HG03175 (cell line): Measurements from ENCODE around the gene USP15.

ENCODE experiments used
- ATAC-seq: cut with Tn5 transposase; IDR thresholded peaks from one replicate; pipeline ENCODE4 v1.9.1; 2021; ENCODE audit warnings: mild to moderate bottlenecking, moderate library complexity; ENCODE audit not compliant: unreplicated experiment

Gene USP15

DNA sequence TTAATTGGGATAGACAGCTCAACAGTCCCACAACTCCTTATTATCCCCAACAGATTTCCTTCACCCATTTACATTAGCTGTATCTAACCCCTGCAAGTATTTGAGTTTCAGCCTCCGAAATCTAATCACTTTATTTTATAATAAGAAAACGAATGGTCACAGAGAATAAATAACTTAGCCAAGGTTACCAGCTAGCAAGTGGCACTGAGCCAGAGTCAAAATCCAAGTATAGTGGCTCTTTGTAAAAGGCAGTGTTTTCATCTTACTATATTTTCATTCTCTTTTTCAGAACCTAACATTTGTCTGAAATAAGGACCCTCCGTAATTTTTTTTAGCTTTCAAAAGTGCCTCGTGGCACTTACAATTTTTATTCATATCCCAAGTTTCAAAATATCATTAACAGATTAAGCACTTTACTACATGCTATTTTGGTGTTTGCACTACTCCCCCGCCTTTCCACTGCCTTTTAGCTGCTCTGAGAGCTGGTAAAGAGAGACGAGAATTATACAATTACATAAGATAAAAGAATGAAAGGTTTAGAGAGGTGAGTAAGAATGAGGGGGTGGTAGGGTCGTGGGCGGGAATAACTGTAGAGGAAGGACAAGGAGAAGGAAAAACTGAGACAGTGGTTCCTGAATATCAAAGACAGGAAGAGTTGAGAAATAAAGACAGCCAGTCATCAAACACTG lies 3.7 kb upstream of the USP15 start:
- no peak for ATAC-seq

DNA sequence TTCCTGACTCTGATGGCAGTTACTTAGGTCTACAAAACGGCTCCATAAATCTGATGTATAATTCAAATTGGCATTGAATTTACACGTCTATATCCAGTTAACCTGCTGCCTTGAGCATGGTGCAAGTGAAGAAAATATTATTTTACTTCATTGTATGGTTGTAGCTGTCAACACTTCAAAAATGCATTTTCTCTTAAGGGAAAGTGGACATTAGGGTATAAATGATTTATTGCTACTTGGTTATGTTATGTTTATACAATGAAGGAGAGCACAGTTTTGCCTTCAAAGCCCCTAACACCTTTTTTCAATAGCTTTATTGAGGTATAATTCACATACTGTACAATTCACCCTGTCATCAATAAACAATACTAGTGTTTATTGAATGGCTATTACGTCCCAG lies 2.0 kb upstream of the USP15 start:
- no peak for ATAC-seq

DNA sequence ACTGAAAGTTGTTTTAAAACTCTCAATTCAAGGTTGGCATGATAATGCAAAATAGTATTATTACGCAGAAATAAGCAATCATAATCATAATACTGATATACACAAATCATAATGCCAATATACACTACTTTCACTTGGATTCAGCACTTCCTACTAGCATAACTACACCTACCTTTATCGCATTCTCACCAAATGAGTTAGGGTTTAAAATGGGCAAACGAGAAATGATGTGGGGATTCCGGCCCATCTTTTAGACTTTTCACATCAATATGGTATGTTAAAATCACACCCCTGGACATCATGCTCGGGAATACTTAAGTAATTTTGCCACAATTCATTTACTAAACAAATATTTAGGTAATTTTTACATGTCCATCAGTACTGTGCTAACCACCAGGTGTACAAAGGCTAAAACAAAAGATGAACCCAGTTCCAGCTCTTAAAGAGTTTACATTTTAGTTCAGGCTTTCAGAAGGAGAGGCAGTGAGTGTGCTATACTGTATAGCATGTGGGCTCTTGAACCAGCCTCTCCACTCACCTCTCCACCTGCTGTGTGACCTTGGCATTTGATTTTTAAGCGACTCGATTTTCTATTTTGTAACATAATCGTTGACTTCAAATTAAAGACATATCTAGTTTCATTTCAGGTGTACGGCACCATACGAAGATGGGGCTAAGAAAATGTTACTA lies 1.1 kb upstream of the USP15 start:
- ATAC-seq = no peak

DNA sequence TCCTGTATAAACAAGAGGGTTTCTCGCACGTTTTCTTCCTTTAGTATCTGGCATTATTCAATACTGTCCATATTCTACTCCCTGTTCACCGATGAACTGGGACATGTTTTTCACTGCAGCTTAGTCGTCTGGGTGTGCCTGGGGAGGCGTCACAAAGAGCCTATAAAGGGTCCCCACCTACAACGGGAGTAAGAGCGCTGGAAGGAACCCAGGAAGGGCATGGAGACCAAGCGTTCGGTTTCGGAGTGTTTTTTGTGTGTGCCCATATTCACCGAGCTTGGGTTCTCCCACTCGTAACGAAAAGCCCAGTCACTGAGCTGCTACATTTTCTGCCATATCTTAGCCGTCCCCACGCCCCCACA lies 592 bp upstream of the USP15 start:
- peak; percentile 7 for ATAC-seq

DNA sequence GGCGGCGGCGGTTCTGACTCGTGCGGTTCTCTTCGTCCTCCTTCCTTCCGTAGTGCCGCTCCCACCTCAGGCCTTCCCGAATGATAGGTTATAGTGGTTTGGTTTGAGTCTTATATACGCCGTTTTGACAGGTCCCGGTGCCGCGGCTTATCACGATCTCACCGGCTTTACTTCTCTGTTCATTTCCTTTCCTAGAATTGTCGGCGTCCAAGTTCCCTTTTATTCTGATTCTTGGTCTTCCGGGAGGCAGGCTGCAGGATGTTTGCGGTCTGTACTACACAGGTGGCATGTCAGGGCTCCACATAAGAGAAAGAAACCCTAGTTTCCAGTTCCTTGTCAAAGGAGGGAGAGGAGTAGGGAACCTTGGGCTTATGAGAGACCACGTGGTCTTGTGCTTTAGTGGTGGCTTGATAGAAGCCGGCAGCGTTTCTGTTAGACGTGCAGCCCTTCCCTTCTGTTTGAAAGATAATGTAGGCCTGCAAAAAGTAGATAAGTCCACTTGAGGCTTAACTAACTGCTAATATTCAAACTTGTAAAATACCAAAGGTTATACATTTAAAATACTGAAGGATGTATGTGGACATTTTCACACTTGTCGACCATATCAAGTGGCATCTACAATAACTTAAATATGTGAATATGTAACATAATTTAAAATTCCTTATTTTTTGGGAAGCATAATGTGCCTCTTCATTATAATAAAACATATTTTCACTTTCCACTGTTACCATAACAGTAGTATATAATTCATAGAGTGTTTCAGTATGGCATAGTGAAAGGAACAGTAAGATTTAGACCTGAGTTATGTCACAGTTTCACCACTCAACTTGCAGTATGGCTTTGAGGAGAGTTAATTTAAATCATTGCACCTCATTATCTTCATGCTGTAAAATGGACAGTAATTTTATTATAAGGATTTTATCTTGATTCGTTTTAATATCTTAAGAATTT lies 804 bp downstream of the USP15 start:
- peak; percentile 47 for ATAC-seq

DNA sequence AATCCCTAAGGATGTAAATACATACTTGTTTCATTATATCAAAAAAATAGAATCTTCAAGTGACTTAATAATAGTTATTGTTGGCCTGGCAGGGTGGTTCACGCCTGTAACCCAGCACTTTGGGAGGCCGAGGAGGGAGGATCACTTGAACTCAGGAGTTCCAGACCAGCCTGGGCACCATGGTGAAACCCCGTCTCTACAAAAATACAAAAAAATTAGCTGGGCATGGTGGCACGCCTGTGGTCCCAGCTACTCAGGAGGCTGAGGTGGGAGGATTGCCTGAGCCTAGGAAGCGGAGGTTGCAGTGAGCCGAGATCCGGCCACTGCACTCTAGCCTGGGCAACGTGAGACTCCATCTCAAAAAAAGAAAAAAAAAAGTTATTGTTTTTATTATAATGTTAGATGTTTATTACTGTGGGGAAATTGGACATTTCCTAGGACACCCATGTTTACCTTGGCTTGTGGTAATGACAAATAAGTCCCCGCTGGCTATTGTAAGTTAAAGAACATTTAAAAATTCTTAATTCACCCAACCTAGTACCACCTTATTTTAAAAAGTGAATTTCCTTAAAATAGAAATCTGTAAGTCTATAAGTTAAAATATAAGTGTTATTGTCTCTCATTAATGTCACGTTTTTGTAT lies 1.8 kb downstream of the USP15 start:
- no peak for ATAC-seq

DNA sequence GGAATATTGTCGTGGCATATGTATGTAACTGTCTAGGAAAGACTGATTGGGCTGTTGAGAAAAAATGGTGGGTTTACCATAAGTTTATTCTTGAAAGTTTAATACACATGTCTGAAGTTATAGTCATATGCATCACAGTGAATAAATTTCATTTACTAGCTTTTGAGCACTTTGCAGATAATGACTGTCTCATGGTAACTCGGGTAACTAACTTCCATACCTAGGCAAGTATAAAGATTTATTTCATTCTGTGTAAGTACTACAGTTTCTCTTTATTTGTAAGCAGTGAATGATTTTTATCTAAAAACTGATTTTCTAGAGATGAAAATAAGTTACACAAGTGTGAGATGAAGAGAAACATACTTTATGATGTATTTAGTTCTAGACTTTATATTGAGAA lies 3.0 kb downstream of the USP15 start:
- ATAC-seq = no peak

DNA sequence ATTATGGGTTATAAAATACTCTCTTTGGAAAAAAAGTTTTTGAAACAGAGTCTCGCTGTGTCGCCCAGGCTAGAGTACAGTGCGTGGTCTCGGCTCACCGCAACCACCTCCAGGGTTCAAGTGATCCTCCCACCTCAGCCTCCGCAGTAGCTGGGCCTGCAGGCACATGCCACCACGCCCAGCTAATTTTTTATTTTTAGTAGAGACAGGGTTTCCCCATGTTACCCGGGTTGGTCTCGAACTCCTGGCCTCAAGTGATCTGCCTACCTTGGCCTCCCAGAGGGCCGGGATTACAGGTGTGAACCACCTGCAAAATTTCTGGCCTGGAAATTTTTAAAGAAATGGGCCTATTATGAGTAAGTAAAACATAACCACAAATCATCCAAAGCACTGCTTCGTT lies 3.8 kb downstream of the USP15 start:
- no peak for ATAC-seq

DNA sequence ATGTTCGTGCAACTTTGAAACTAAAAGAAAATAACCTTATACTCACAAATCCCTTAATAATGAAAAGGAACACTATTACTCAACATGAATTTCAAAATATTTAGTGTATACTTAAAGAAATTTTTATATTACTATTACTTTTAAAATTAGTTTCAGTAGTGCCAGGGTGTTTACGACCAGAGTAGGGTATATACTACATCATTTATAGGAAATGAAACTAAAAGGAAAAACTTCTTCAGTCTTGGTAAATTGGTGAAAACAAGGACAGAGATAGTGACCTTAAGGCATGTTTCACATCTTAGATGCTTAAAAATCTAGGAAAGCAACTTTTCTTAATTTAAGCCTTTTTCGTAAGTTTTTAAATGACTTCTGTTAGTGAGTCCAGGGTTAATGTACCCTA lies 4.5 kb downstream of the USP15 start:
- peak; percentile 10 for ATAC-seq

DNA sequence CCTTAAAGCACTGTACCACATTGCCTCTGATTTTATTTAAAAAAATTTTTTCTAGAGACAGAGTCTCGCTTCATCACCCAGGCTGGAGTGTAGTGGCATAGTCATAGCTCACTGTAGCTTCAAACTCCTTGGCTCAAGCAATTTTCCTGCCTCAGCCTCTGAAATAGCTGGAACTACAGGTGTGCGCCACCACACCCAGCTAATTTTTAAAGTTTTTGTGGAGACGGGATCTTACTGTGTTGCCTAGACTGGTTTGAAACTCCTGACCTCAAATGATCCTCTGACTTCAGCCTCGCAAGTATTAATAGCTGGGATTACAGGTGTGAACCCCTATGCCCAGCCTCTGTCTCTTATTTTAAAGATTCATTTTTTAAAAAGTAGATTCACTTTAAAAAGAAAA lies 5.3 kb downstream of the USP15 start:
- ATAC-seq = no peak

DNA sequence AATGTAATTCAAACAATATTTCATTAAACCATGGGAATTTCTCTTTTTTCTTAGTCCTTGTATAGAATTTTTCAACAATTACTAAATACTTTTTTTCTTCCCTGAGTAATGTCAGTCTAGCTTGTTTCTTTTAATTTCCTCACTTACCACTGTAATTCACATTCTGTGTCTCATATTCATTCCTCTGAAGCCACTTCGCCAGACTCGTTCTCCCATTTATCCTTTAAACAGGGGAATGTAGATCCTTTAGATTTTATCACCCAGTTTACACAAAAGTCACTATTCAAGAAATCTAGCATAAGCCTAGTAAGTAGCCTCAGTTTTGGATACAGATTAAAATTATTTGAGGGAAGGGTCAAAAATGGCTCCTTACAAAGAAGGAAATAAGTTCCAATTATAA lies 6.8 kb downstream of the USP15 start:
- no peak for ATAC-seq

DNA sequence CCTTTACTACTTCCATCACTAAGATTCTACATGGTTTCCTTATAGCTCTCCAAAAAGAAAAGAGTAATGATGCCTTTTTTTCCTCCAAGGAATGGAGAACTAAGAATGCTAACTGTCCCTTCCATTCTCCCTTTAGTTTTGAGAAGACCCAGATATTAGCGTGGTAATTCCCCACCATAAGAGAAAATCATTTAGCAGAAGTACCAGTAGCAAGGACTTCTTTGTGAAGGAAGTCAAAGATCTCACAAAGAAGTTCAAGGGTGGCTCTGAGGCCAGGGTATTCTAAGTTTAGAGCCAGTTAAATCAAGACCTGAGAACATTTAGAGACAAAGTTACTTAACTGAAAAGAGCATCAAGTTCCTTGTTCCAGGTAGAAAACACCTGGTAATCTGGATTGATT lies 7.3 kb downstream of the USP15 start:
- ATAC-seq = no peak

DNA sequence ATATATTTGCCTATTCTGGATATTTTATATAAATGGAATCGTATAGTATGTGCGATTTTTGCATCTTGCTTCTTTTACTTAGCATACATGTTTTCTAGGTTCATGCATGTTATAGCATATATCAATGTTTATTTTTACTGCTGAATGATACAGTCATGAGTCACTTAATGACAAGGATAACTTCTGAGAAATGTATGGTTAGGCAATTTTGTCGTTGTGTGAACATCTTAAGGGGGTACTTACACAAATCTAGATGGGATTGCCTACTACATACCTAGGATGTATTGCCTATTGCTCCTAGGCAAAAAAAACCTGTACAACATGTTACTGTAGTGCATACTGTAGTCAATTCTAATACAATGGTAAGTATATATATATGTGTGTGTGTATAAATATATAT lies 8.8 kb downstream of the USP15 start:
- ATAC-seq = no peak

DNA sequence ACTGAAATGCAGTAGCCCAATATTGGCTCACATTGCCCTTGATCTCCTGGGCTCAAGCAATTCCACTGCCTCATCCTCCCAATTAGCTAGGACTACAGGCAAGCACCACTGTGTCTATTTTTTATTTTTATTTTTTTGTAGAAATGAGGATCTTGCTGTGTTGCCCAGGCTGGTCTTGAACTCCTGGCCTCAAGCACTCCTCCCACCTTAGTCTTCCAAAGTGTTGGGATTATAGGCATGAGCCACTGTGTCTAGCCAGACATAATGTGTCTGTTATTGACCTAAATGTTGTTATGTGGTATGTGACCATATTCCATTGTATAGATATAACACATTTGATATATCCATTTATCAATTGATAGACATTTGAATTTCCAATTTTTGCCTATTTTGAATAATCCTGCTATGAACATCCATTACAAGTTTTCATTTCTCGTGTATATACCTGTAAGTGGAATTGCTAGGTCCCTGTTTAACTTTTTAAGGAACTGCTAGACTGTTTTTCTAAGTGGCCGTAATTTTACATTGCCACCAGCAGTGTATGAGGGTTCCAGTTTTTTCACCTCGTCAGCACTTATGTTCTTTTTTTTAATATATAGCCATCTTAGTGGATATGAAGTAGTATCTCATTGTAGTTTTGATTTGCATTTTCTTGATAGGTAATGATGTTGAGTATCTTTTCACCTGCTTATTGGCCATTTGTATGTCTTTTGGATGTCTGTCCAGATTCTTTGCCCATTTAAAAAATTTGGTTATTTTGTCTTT lies 9.4 kb downstream of the USP15 start:
- ATAC-seq = no peak

DNA sequence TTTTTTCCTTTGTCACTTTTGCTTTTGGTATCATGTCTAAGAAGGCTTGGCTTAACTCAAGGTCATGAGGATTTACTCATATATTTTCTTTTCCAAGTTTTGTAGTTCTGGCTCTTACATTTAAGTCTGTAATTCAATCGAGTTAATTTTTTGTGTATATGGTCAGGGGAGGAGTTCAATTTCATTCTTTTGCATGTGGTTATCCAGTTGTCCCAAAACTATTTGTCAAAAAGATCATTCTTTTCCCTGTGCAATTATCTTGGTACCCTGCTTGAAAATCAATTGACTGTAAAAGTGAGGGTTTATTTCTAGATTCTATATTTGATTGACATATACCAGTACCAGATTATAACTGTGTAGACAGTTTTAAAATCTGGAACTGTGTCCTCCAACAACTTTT lies 10.2 kb downstream of the USP15 start:
- ATAC-seq = no peak

DNA sequence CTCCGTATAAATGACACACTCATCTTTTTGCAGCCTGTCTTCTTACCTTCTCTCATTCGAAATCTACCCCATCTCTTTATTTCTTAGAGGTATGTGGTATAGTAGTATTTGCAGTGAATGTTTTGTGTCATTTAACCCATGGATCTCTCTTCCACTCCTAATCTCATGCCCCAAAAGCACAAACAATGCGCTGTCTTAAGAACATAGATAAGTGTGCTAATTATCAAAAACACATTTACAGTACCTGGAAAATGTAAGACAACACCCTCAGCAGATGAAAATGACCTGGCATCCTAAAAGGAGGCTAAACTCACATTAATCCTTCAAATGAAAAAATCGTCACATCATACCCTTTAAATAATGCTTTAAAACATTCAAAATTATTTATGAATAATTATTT lies 10.7 kb downstream of the USP15 start:
- no peak for ATAC-seq

DNA sequence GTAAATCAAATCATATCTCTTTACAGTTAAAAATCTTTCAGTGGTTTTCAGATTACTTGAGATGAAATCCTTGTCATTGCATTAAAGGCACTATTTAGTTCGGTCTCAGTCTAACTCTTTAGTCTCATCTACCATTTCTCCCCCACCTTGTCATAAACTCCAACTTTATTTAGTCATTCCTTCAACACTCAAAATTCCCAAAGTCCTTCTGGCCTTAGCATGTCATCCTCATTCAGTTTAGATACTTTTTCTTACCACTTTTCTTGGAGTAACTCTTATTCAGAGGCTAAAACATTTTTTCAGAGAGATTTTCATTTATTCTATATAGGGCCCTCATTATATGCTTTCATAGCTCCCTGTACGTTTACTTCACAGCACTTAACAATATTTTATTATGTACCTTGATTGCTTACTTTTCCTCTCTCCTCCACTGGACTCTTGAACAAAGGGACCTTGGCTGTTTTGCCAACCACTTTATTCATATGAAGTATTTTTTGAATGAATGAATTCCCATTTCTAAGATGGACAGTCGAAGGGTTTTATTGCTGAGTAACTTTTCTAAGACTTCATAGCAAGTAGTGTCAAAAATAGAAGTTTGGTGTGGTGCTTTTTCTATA lies 12.8 kb downstream of the USP15 start:
- no peak for ATAC-seq

DNA sequence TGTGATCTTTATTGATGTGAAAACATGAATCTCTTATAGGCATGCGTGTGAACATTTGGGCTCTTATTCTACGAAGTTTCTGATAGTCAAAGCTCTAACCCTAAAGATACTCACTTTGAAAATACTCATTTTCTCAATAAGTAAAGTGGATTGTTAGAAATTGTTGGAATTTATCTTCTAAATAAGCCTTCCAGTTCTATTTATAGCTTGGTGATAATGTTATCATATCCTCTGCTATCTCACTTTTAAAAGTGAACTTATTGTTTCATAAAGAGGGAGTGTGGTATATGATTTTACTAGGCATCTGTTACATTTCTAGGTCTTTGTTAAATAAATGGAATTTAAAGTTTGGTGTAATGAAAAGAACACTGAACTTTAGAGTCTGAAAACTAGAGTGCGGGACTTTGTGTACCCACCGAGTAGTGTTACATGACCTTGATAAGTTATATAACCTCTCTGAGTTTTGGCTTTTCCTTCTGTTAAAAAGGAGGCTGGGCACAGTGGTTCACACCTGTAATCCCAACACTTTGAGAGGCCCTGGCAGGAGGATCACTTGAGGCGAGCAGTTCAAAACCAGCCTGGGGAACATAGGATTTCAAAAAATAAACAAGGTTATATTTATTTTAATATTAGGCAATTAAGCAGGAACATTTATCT lies 13.6 kb downstream of the USP15 start:
- no peak for ATAC-seq

DNA sequence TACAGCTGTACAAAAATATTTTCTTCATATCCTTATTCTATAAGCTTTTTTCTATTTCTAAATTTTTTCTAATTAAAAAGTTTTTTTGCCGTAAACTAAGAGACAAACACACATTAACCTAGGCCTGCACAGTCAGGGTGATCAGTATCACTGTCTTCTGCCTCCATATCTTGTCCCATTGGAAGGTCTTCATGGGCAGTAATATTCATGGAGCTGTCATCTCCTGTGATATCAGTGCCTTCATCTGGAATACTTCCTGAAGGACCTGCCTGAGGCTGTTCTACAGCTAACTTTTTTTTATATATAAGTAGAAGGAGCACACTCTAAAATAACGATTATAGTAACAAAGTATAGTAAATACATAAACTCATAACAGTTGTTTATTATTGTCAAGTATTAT lies 17.8 kb downstream of the USP15 start:
- no peak for ATAC-seq

DNA sequence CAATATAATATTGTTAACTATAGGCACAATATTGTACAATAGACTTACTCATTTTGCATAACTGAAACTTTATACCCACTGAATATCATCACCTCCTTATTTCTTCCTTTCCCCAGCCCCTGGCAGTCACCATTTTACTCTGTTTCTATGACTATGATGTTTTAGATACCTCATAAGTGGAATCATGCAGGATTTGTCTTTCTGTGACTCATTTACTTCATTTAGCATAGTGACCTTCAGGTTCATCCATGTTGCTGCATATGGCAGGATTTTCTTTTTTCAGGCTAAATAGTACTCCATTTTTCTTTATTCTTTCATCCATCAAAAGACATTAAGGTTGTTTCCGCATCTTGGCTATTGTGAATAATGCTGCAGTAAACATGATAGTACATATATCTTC lies 18.9 kb downstream of the USP15 start:
- ATAC-seq = no peak
